CD1c-positive myeloid dendritic cell (primary cell): Measurements from ENCODE around the gene MAP3K2.
"Not testable (repeated sequence)": the region's sequence is repeated elsewhere in the genome, so short reads cannot be mapped to it uniquely, and the experiment has no call there.

Experiments used
- DNase-seq: peaks from one replicate; pipeline ENCODE4 v3.0.0-alpha.2; 2016; ENCODE audit errors: extremely low spot score

Gene MAP3K2

DNA sequence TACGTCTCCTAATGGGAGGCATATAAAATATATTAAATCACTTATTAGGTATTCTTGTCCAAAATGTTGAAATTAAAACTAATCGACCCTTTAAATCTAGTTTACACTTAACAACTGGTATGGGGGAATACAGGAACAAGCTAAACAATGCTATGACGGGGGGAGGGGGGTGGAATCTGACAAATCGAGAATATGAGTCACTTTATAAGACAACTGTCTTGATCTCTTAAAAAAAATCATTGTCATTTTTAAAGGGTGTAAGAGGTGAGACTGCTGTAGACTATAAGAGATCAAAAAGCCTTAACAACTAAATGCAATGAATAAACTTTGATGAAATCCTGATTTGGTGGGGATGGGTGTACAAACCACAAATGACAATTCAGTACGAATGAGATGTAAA lies 6.0 kb downstream of the MAP3K2 start:
- no peak for DNase-seq

DNA sequence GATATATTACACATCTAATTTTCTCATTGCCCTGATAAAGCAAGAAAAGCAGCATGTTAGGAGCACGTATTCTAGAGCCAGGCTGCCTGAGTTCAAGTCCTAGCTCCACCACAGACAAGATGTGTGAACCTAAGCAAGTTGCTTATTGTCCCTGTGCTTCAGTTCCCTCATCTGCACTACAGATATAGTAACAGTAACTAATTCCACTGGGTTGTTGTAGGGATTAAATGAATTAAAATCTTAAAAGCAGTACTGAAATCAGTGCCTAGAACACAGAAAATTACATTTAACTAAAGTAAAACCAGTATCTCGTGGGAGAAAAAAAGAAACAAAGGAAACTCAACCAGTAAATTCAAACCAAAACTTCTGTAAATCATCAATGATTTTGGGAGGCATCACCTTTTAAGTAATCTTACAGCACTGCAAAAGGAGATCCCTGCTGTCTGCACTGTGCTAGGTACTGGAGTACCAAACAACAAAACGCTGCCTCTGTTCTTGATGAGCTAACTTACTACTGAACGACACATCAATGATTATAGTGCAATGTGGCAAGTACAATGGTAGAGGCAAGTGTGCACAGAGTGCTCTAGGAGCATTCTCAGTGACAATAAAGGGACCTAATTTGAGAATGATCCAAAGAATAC lies 7.9 kb downstream of the MAP3K2 start:
- no peak for DNase-seq

GRCh38 chr2:127378720-127379119 lies 9.1 kb downstream of the MAP3K2 start:
- no peak for DNase-seq

GRCh38 chr2:127377262-127377661 lies 10.5 kb downstream of the MAP3K2 start:
- DNase-seq: no peak

- no peak for DNase-seq
These were observed 11.5 kb downstream of the MAP3K2 start for GRCh38 chr2:127376257-127376656.

- DNase-seq: no peak
These were observed 14.3 kb downstream of the MAP3K2 start for GRCh38 chr2:127373362-127374083.

DNA sequence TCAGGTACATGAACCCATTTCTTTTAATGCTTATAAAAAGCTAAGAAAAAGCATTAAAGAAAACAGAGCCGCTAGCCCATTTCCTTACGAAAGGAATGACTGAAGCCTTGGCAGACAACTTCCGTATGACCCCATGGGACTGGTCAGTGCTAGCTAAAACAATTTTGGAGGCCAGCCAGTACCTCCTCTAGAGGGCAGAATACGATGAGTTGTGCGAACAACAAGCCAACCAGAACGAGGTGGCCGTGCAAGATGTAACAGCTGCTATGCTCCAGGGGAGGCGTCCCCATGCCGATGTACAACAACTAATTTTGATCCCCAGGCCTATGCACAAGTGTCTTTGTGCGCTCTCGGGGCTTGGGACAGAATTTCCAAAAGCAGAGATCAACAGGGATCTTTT lies 16.7 kb downstream of the MAP3K2 start:
- DNase-seq: no peak

DNA sequence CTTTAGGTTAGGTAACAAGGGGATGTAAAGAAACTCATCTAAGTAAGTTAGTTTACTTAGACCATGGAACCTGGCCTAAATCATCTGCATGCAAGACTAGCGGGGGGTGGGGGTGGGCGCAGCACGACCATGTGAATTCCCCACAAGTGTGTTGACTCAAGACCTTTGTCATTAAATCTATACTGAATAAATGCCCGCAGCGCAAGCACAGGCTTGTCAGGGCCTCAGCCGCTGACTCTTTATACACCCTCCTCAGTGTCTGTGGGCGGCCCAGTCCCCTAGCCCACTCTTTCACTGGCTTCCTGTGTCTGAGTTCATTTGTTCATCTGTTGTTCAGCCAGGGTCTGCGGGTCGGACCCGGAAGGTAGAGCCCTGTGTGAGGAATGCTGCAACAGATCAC lies 17.8 kb downstream of the MAP3K2 start:
- no peak for DNase-seq

DNA sequence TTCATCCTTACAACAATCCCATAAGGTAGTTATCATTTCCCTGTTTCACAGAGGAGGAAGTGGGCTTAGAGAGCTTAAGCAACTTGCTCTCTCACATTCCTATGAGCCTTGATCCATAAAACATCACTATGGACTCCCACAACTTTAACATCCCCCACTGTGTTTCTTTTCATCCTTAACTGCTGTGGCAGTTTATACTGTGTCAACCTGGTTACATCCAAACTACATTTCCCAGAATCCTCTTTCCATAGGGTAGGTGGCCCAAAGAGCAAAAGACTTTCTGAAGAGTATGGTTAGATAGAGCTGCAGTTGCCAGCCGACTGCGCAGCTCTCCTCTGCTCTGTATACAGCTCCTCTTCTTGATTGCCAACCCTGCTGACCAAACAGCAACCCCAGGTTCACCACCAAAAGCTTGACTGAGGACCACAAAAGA lies 22.5 kb downstream of the MAP3K2 start:
- DNase-seq: peak; percentile 37

GRCh38 chr2:127362971-127363370 lies 24.8 kb downstream of the MAP3K2 start:
- peak; percentile 46 for DNase-seq

DNA sequence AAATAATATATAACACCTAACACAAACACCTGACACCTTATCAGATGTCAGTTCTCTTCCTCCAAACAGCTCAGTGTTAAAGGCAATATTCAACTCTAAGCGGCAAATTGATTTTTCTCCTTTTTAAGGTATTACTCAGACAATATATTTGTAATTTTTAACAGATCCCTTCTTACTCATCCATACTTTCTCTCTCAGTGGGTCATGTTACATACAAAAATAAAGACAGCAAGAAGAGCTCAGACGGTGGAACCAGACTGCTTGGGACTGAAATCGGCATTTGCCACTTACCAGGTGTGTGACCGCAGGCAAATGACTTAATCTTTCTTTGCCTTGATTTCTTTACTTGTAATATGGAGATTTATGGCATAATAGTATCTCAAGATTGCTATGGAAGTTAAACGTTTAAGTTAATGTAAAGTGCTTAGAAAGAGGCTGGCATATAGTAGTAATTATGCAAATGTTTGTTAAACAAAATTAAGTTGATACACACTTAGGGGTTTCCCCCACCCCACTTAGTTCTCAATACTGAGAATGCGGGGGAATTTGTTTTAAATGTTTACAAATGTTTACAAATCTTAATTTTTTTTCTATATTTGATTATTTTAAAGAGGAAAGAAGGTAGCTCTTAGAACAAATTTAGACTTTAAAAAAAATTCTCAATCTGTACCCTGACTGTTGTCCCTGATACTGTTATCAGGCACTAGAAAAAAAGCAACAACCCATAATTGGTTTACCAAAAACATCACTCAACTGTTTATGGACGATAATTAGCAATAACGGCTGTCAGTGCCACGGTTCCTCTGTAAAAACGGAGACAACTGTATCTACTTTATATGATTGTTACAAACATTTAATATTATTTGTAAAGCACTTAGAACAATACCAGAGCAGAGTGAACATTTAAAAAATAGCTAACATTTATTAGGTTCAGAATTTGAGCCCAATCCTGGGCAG lies 25.6 kb downstream of the MAP3K2 start:
- DNase-seq: no peak

- no peak for DNase-seq
These were observed 27.5 kb downstream of the MAP3K2 start for GRCh38 chr2:127360242-127360641.

DNA sequence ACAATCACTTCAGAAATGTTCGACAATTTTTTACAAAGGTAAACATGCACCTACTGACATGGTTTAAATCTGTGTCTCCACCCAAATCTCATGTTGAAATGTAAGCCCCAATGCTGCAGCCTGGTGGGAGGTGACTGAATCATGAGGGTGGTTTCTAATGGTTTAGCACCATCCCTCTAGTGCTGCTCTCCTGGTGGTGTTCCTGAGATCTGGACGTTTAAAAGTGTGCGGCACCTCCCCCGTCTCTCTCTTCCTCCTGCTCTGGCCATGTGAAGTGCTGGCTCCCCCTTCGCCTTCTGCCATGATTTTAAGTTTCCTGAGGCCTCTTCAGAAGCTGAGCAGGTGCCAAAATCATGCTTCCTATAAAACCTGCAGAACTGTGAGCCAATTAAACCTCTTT lies 28.3 kb downstream of the MAP3K2 start:
- DNase-seq: no peak

DNA sequence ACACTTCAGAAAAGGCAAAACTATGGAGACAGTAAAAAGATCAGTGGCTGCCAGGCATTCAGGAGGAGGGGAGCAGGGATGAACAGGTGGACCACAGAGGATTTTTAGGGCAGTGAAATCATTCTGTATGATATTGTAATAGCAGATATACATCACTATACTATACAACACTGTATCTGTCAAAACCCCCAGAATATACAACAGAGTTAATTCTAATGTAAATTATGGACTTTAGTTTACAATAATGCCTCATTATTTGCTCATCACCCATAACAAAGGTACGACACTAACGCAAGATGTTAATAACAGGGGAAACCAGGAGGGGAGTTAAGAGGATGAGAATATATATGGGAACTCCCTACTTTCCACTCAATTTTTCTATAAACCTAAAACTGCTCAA lies 28.8 kb downstream of the MAP3K2 start:
- no peak for DNase-seq

DNA sequence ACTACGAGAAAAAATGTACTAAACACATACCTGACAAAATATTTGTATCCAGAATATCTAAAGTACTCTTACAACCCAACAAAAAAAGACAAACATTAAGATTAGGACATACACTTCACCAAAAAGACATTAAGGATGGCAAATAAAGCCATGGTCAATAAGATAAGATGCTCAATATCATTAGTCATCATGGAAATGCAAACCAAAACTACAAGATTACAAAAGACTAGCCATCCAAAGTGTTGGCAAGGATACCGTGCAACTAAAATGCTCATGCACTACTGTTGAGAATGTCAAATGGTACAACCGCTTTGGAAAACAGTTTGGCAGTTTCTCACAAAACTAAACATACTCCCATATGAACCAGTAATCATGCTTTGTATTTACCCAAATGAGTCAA lies 29.7 kb downstream of the MAP3K2 start:
- no peak for DNase-seq

DNA sequence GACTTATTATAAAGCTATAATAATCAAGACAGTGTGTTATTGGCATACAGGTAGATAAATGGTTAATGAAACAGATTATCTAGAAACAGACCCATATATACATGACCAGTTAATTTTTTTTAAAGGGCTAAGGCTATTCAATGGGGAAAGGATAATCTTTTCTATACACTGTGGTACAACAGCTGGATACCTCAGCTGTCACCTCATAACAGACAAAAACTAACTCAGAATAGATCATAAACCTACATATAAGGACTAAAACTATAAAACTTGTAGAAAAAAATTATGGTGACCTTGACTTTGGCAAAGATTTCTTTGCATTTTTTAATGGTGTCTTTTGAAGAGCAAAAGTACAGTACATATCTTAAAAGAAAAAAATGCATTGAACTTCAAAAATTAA lies 30.2 kb downstream of the MAP3K2 start:
- DNase-seq: no peak

GRCh38 chr2:127356531-127356930 lies 31.2 kb downstream of the MAP3K2 start:
- DNase-seq: no peak

DNA sequence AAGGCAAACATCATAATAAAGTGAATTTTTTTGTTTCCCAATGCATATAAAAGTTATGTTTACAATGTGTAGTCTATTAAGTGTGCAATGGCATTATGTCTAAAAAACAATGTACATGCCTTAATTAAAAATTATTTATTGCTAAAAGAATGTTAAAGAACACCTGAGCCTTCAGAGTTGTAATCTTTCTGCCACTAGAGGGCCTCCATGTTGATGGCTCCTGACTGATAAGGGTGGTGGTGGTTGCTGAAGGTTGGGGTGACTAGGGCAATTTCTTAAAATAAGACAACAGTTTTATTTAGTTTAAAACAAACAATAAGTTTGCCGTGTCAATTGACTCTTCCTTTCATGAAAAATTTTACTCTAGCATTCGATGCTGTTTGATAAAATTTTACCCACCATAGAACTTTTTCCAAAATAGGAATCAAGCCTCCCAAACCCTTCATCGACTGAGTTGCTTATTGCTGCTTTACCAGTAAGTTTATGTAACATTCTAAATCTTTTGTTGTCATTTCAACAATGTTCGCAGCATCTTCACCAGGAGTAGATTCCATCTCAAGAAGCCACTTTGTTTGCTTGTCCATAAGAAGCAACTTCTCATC lies 32.3 kb downstream of the MAP3K2 start:
- DNase-seq: peak; percentile 39

DNA sequence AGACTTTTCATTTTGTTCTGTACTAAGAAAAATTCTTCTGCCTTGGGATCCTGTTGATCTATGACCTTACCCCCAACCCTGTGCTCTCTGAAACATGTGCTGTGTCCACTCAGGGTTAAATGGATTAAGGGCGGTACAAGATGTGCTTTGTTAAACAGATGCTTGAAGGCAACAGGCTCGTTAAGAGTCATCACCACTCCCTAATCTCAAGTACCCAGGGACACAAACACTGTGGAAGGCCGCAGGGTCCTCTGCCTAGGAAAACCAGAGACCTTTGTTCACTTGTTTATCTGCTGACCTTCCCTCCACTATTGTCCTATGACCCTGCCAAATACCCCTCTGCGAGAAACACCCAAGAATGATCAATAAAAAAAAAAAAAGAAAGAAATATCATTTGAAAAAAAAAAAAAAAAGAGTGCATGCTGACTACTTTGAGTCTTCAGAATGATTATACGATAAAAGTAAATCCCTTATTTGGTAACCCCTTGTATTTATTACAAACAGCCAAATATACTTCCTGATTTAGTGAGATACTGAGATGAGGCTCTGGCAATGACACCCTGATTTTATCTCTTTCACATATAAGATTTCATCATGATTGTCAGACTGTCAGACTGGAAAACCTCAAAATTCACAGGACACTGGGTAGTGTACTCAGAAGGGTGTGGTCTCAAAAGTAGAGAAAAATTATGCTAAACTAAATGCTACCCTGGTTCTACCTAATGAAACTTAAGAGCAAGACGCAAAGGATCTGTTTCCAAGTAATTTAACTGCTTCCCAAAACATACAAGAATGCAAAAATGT lies 33.7 kb downstream of the MAP3K2 start:
- not testable (repeated sequence) for DNase-seq

- not testable (repeated sequence) for DNase-seq
These were observed 34.6 kb downstream of the MAP3K2 start for GRCh38 chr2:127353223-127353622.

- no peak for DNase-seq
These were observed 36.2 kb downstream of the MAP3K2 start for GRCh38 chr2:127351603-127352002.
